Liver (tissue), 9 donors: ENCODE measurements around the gene SMYD3. TPM values are rescaled to one million over a fixed set of nuclear protein-coding genes. Genes with fewer than 3 reads are reported as not detected.

Experiments
- DNase-seq: peaks from one replicate; pipeline ENCODE4 v3.0.0-alpha.2; 2017; ENCODE audit warnings: low spot score
- H3K27ac ChIP-seq, 2 donors: one replicate each; pipeline ENCODE4 v1.7.0; 2013; ENCODE audit warnings: inconsistent platforms in 2 of 2, low read length in 2 of 2, control low read depth in 1 of 2, low read depth in 1 of 2, mild to moderate bottlenecking in 1 of 2
- H3K27me3 ChIP-seq, 4 donors: one replicate each; pipeline versions ENCODE4 v1.6.1 to v1.7.0; 2013; ENCODE audit warnings: low read length in 3 of 4, inconsistent platforms in 1 of 4, mild to moderate bottlenecking in 1 of 4, moderate library complexity in 1 of 4; ENCODE audit not compliant: control insufficient read depth in 4 of 4, insufficient read depth in 4 of 4
- H3K36me3 ChIP-seq, 4 donors: one replicate each; pipeline versions ENCODE4 v1.6.1 to v1.7.0; 2013; ENCODE audit warnings: low read length in 3 of 4, mild to moderate bottlenecking in 3 of 4, low read depth in 1 of 4, moderate library complexity in 1 of 4; ENCODE audit not compliant: control insufficient read depth in 4 of 4, insufficient read depth in 3 of 4
- H3K4me1 ChIP-seq, 4 donors: one replicate each; pipeline versions ENCODE4 v1.6.1 to v1.7.0; 2013; ENCODE audit warnings: low read length in 3 of 4, mild to moderate bottlenecking in 3 of 4, moderate library complexity in 1 of 4; ENCODE audit not compliant: control insufficient read depth in 4 of 4, insufficient read depth in 4 of 4
- H3K4me3 ChIP-seq, 3 donors: one replicate each; pipeline versions ENCODE4 v1.6.1 to v1.7.0; 2013; ENCODE audit warnings: low read length in 3 of 3, control low read depth in 1 of 3, low read depth in 1 of 3, mild to moderate bottlenecking in 1 of 3
- H3K9ac ChIP-seq, 2 donors: one replicate each; pipeline ENCODE4 v1.7.0; 2013; ENCODE audit warnings: low read length in 2 of 2, mild to moderate bottlenecking in 2 of 2, moderate library complexity in 2 of 2, control low read depth in 1 of 2, low read depth in 1 of 2
- H3K9me3 ChIP-seq, 4 donors: one replicate each; pipeline versions ENCODE4 v1.6.1 to v1.7.0; 2013; ENCODE audit warnings: low read length in 3 of 4; ENCODE audit not compliant: control insufficient read depth in 4 of 4
- ATF3 ChIP-seq: IDR thresholded peaks from 2 replicates; pipeline ENCODE4 v1.6.1; 2016; ENCODE audit warnings: antibody characterized with exemption
- CTCF ChIP-seq: fragments of 150-350 bp; IDR thresholded peaks from 2 replicates; pipeline ENCODE4 v1.5.1; 2017; ENCODE audit warnings: improper control_type of control experiment, low read depth, low read length; ENCODE audit not compliant: missing input control
- EGR1 ChIP-seq, 2 donors: IDR thresholded peaks; 2 replicates each; pipeline ENCODE4 v1.6.1; 2016 to 2018; ENCODE audit warnings: antibody characterized with exemption in 2 of 2, low read depth in 2 of 2
- FOXA1 ChIP-seq: IDR thresholded peaks from 2 replicates; pipeline ENCODE4 v1.6.1; 2016; ENCODE audit warnings: antibody characterized with exemption
- FOXA2 ChIP-seq: IDR thresholded peaks from 2 replicates; pipeline ENCODE4 v1.6.1; 2016; ENCODE audit warnings: antibody characterized with exemption
- GABPA ChIP-seq, 2 donors: IDR thresholded peaks in 1 of 2; conservative IDR thresholded peaks in 1 of 2; 2 replicates each; pipeline ENCODE4 v1.6.1; 2016; ENCODE audit warnings: antibody characterized with exemption in 2 of 2, mild to moderate bottlenecking in 1 of 2, moderate library complexity in 1 of 2
- HNF4A ChIP-seq, 2 donors: conservative IDR thresholded peaks; 2 replicates each; pipeline ENCODE4 v1.6.1; 2016; ENCODE audit warnings: antibody characterized with exemption in 2 of 2, mild to moderate bottlenecking in 2 of 2
- HNF4G ChIP-seq: IDR thresholded peaks from 2 replicates; pipeline ENCODE4 v1.6.1; 2016; ENCODE audit warnings: antibody characterized with exemption
- JUND ChIP-seq, 2 donors: IDR thresholded peaks; 2 replicates each; pipeline ENCODE4 v1.6.1; 2016; ENCODE audit warnings: antibody characterized with exemption in 2 of 2
- NR2F2 ChIP-seq: IDR thresholded peaks from 2 replicates; pipeline ENCODE4 v1.6.1; 2016; ENCODE audit warnings: antibody characterized with exemption
- RAD21 ChIP-seq, 2 donors: IDR thresholded peaks; 2 replicates each; pipeline ENCODE4 v1.6.1; 2016; ENCODE audit warnings: antibody characterized with exemption in 2 of 2, mild to moderate bottlenecking in 2 of 2
- RXRA ChIP-seq, 2 donors: IDR thresholded peaks; 2 replicates each; pipeline ENCODE4 v1.6.1; 2017 to 2018; ENCODE audit warnings: antibody characterized with exemption in 2 of 2, mild to moderate bottlenecking in 1 of 2
- SP1 ChIP-seq: IDR thresholded peaks from 2 replicates; pipeline ENCODE4 v1.6.1; 2018; ENCODE audit warnings: antibody characterized with exemption, mild to moderate bottlenecking
- TAF1 ChIP-seq: conservative IDR thresholded peaks from 2 replicates; pipeline ENCODE4 v1.6.1; 2016; ENCODE audit warnings: antibody characterized with exemption, mild to moderate bottlenecking
- YY1 ChIP-seq: IDR thresholded peaks from 2 replicates; pipeline ENCODE4 v1.6.1; 2016; ENCODE audit warnings: antibody characterized with exemption, mild to moderate bottlenecking
- WGBS: extraction: QIAGEN DNeasy Blood & Tissue Kit; methylation state at CpG from one replicate; pipeline ENCODE4 v1.1.7; 2013; 5-methylcytosine and 5-hydroxymethylcytosine counted together
- polyA plus RNA-seq, 2 donors: library from polyadenylated mRNA; stranded (reverse) in 1 of 2; unstranded in 1 of 2; fragments of 200-250 nt in 1 of 2; fragments of >200 nt in 1 of 2; fragmentation: Nextera tagmentation in 1 of 2; extraction: Ambion mirVana in 1 of 2; gene quantifications; one replicate each; pipeline versions ENCODE4 v1.2.1 to v1.2.3, GENCODE V29; 2013 to 2015
- total RNA-seq, 2 donors: library from RNA; depleted of rRNA; stranded (reverse); fragments of >200 nt; gene quantifications; one replicate each; pipeline ENCODE4 v1.2.3, GENCODE V29; 2014
- TF ChIP-seq, protein P1 (sequence below): IDR thresholded peaks from 2 replicates; pipeline ENCODE4 v1.6.1; 2016; ENCODE audit warnings: antibody characterized with exemption, mild to moderate bottlenecking
- TF ChIP-seq, protein P2 (sequence below): IDR thresholded peaks from 2 replicates; pipeline ENCODE4 v1.6.1; 2016; ENCODE audit warnings: antibody characterized with exemption
- TF ChIP-seq, protein P3 (sequence below): IDR thresholded peaks from 2 replicates; pipeline ENCODE4 v1.6.1; 2016; ENCODE audit warnings: antibody characterized with exemption
- donor health status: healthy.
- donor health status: healthy.
- donor health status: healthy.
- donor health status: healthy.
- donor health status: healthy.

The SMYD3 gene
- total and polyA plus RNA-seq, 4 donors: 3.1 to 9.1 (median 8.0) TPM

- WGBS: 88% methylated on average over 9 of the region's 9 CpGs
- H3K4me1 ChIP-seq: no peaks in the 10 kb centered on the region
- no peak overlapping the region for H3K4me3 ChIP-seq
- peaks cover 0 to 3% (median 3%) of the 10 kb centered on the region in 4 donors for H3K9me3 ChIP-seq
- peaks cover 0 to 2% (median 0%) of the 10 kb centered on the region in 4 donors for H3K36me3 ChIP-seq
- no peak overlapping the region for H3K27ac ChIP-seq
- no peak for DNase-seq
- no peaks in the 10 kb centered on the region for H3K27me3 ChIP-seq
- TF ChIP-seq, protein P1, sequence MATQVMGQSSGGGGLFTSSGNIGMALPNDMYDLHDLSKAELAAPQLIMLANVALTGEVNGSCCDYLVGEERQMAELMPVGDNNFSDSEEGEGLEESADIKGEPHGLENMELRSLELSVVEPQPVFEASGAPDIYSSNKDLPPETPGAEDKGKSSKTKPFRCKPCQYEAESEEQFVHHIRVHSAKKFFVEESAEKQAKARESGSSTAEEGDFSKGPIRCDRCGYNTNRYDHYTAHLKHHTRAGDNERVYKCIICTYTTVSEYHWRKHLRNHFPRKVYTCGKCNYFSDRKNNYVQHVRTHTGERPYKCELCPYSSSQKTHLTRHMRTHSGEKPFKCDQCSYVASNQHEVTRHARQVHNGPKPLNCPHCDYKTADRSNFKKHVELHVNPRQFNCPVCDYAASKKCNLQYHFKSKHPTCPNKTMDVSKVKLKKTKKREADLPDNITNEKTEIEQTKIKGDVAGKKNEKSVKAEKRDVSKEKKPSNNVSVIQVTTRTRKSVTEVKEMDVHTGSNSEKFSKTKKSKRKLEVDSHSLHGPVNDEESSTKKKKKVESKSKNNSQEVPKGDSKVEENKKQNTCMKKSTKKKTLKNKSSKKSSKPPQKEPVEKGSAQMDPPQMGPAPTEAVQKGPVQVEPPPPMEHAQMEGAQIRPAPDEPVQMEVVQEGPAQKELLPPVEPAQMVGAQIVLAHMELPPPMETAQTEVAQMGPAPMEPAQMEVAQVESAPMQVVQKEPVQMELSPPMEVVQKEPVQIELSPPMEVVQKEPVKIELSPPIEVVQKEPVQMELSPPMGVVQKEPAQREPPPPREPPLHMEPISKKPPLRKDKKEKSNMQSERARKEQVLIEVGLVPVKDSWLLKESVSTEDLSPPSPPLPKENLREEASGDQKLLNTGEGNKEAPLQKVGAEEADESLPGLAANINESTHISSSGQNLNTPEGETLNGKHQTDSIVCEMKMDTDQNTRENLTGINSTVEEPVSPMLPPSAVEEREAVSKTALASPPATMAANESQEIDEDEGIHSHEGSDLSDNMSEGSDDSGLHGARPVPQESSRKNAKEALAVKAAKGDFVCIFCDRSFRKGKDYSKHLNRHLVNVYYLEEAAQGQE: no peak
- TF ChIP-seq YY1 (no peak), ATF3 (no peak), RXRA (IDR thresholded peaks at IDR 0.05) (no peak), SP1 (no peak), FOXA2 (no peak), JUND (IDR thresholded peaks at IDR 0.05) (no peak), CTCF (no peak), HNF4A (conservative IDR thresholded peaks at IDR 0.05) (no peak), TAF1 (no peak), HNF4G (no peak), NR2F2 (no peak), EGR1 (IDR thresholded peaks at IDR 0.05; ENCODE audit: low read depth in 2 of 2) (no peak), FOXA1 (no peak), RAD21 (IDR thresholded peaks at IDR 0.05) (no peak), GABPA (IDR thresholded peaks at IDR 0.05 in 1 of 2, conservative IDR thresholded peaks at IDR 0.05 in 1 of 2) (no peak)
- TF ChIP-seq, protein P2, sequence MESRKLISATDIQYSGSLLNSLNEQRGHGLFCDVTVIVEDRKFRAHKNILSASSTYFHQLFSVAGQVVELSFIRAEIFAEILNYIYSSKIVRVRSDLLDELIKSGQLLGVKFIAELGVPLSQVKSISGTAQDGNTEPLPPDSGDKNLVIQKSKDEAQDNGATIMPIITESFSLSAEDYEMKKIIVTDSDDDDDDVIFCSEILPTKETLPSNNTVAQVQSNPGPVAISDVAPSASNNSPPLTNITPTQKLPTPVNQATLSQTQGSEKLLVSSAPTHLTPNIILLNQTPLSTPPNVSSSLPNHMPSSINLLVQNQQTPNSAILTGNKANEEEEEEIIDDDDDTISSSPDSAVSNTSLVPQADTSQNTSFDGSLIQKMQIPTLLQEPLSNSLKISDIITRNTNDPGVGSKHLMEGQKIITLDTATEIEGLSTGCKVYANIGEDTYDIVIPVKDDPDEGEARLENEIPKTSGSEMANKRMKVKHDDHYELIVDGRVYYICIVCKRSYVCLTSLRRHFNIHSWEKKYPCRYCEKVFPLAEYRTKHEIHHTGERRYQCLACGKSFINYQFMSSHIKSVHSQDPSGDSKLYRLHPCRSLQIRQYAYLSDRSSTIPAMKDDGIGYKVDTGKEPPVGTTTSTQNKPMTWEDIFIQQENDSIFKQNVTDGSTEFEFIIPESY: no peak
- TF ChIP-seq, protein P3, sequence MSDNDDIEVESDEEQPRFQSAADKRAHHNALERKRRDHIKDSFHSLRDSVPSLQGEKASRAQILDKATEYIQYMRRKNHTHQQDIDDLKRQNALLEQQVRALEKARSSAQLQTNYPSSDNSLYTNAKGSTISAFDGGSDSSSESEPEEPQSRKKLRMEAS: no peak
- no peak overlapping the region for H3K9ac ChIP-seq
These were observed 423.7 kb downstream of the SMYD3 start for GRCh38 chr1:246083416-246083815.
